H1 (cell line): Measurements from ENCODE around the gene BGLAP. TPM values are rescaled to one million over a fixed set of nuclear protein-coding genes. Genes with fewer than 3 reads are reported as not detected.

Experiments
- CTCF ChIA-PET: fragments of 300-600 bp; sonication (Branson Sonifier 250); formaldehyde crosslinking; loops from one replicate; lab custom pipeline; 2021; ENCODE audit not compliant: partially characterized antibody; lab: Charles Lee
- POLR2A ChIA-PET: fragments of 300-600 bp; sonication (Branson Sonifier 250); formaldehyde crosslinking; loops from one replicate; lab custom pipeline; 2021; ENCODE audit warnings: inconsistent platforms; ENCODE audit not compliant: partially characterized antibody; lab: Charles Lee
- DNase-seq, 2 experiments: peaks; one replicate each; pipeline versions ENCODE4 v3.0.0 to v3.0.0-alpha.2; 2010 to 2022; ENCODE audit warnings: low spot score in 2 of 2, low read depth in 1 of 2, mixed read lengths in 1 of 2
- FAIRE-seq: peaks from 2 replicates; lab custom pipeline; 2011; peaks lifted over from hg19 to GRCh38; lab: Jason Lieb, UNC
- H2AFZ ChIP-seq: 2 replicates; pipeline ENCODE4 v1.8.1; 2012; ENCODE audit warnings: low read length, inconsistent platforms
- H2AK5ac ChIP-seq: 2 replicates; pipeline ENCODE4 v1.6.1; 2013; ENCODE audit warnings: low read depth, low read length
- H2BK120ac ChIP-seq: replicated peaks from 2 replicates; pipeline ENCODE3; 2013; ENCODE audit warnings: low read depth, low read length, inconsistent platforms
- H2BK12ac ChIP-seq: 2 replicates; pipeline ENCODE4 v1.6.1; 2013; ENCODE audit warnings: low read depth, low read length
- H2BK15ac ChIP-seq: 2 replicates; pipeline ENCODE4 v1.6.1; 2013; ENCODE audit warnings: low read length
- H2BK20ac ChIP-seq: 2 replicates; pipeline ENCODE4 v1.6.1; 2013; ENCODE audit warnings: low read length
- H2BK5ac ChIP-seq: 2 replicates; pipeline ENCODE4 v1.6.1; 2013; ENCODE audit warnings: low read depth, low read length
- H3K14ac ChIP-seq: 2 replicates; pipeline ENCODE4 v1.6.1; 2013; ENCODE audit warnings: inconsistent platforms; ENCODE audit not compliant: insufficient read length
- H3K18ac ChIP-seq: 2 replicates; pipeline ENCODE4 v1.6.1; 2013; ENCODE audit warnings: low read length; ENCODE audit errors: extremely low read depth
- H3K23ac ChIP-seq: 2 replicates; pipeline ENCODE4 v1.6.1; 2013; ENCODE audit warnings: inconsistent platforms; ENCODE audit not compliant: insufficient read length
- H3K23me2 ChIP-seq: 2 replicates; pipeline ENCODE4 v1.6.1; 2013; ENCODE audit warnings: low read depth, low read length
- H3K27ac ChIP-seq: 2 replicates; pipeline ENCODE4 v1.6.1; 2011; ENCODE audit warnings: low read depth, low read length, inconsistent platforms
- H3K27me3 ChIP-seq, 4 experiments: replicated peaks in 1 of 4; 1 replicate in 1 of 4; 2 replicates in 3 of 4; pipeline versions ENCODE4 v1.6.1 to v1.8.1; 2011 to 2013; ENCODE audit warnings: low read length in 3 of 4, mild to moderate bottlenecking in 3 of 4, inconsistent platforms in 2 of 4, mixed read lengths in 2 of 4, moderate library complexity in 1 of 4; ENCODE audit not compliant: control insufficient read depth in 3 of 4, insufficient read depth in 3 of 4; ENCODE audit errors: extremely low read depth in 1 of 4
- H3K36me3 ChIP-seq, 4 experiments: 2 replicates each; pipeline versions ENCODE4 v1.6.1 to v1.8.1; 2011 to 2013; ENCODE audit warnings: mild to moderate bottlenecking in 4 of 4, low read length in 3 of 4, moderate library complexity in 2 of 4, control low read depth in 1 of 4, inconsistent platforms in 1 of 4; ENCODE audit not compliant: insufficient read depth in 4 of 4, control insufficient read depth in 2 of 4
- H3K4ac ChIP-seq: replicated peaks from 2 replicates; pipeline ENCODE3; 2013; ENCODE audit warnings: low read length, low read depth, mixed read lengths, inconsistent platforms; ENCODE audit not compliant: insufficient read length
- H3K4me1 ChIP-seq, 4 experiments: replicated peaks in 1 of 4; 1 replicate in 1 of 4; 2 replicates in 3 of 4; pipeline versions ENCODE4 v1.6.1 to v1.8.1; 2011 to 2013; ENCODE audit warnings: low read length in 3 of 4, inconsistent platforms in 2 of 4, mixed read lengths in 1 of 4; ENCODE audit not compliant: insufficient read depth in 4 of 4, control insufficient read depth in 3 of 4
- H3K4me2 ChIP-seq, 2 experiments: 2 replicates each; pipeline versions ENCODE4 v1.6.1 to v1.8.1; 2011 to 2013; ENCODE audit warnings: low read depth in 2 of 2, low read length in 2 of 2, control low read depth in 1 of 2, inconsistent platforms in 1 of 2, mild to moderate bottlenecking in 1 of 2; ENCODE audit not compliant: insufficient read depth in 1 of 2
- H3K4me3 ChIP-seq, 4 experiments: fragments of 200-600, 300-600 bp in 1 of 4; sonication (generic), shearing (Covaris generic), sonication (Bioruptor Twin) in 1 of 4; 2 replicates each; pipeline versions ENCODE4 v1.5.1 to v1.8.1; 2011 to 2016; ENCODE audit warnings: low read length in 4 of 4, low read depth in 3 of 4, control low read depth in 2 of 4, inconsistent platforms in 2 of 4, mild to moderate bottlenecking in 2 of 4, mixed read lengths in 1 of 4, moderate library complexity in 1 of 4; ENCODE audit not compliant: insufficient read depth in 2 of 4; ENCODE audit errors: extremely low read depth in 1 of 4
- H3K56ac ChIP-seq: replicated peaks from 2 replicates; pipeline ENCODE3; 2013; ENCODE audit warnings: low read depth, mild to moderate bottlenecking, mixed read lengths, low read length, inconsistent platforms; ENCODE audit not compliant: insufficient read length
- H3K79me1 ChIP-seq: 2 replicates; pipeline ENCODE4 v1.6.1; 2013; ENCODE audit warnings: low read depth, low read length, control low read depth
- H3K79me2 ChIP-seq, 2 experiments: 2 replicates each; pipeline versions ENCODE4 v1.6.1 to v1.8.1; 2012 to 2013; ENCODE audit warnings: low read length in 2 of 2, mild to moderate bottlenecking in 2 of 2, inconsistent platforms in 1 of 2; ENCODE audit not compliant: insufficient read depth in 2 of 2, control insufficient read depth in 1 of 2
- H3K9ac ChIP-seq, 4 experiments: replicated peaks in 1 of 4; 1 replicate in 1 of 4; 2 replicates in 3 of 4; pipeline versions ENCODE4 v1.6.1 to v1.8.1; 2011 to 2013; ENCODE audit warnings: low read depth in 3 of 4, low read length in 3 of 4, control low read depth in 2 of 4, mild to moderate bottlenecking in 2 of 4, moderate library complexity in 2 of 4, inconsistent platforms in 1 of 4; ENCODE audit errors: extremely low read depth in 1 of 4
- H3K9me3 ChIP-seq, 2 experiments: 2 replicates each; pipeline versions ENCODE4 v1.6.1 to v1.8.1; 2012 to 2013; ENCODE audit warnings: mild to moderate bottlenecking in 2 of 2, moderate library complexity in 2 of 2, control low read depth in 1 of 2, inconsistent platforms in 1 of 2, low read depth in 1 of 2, low read length in 1 of 2, mixed read lengths in 1 of 2; ENCODE audit not compliant: insufficient read depth in 2 of 2
- H4K20me1 ChIP-seq, 2 experiments: replicated peaks in 1 of 2; 2 replicates each; pipeline versions ENCODE3 to v1.8.1; 2011 to 2013; ENCODE audit warnings: inconsistent platforms in 2 of 2, low read length in 2 of 2, mild to moderate bottlenecking in 1 of 2; ENCODE audit not compliant: insufficient read depth in 2 of 2, control insufficient read depth in 1 of 2
- H4K5ac ChIP-seq: 2 replicates; pipeline ENCODE4 v1.6.1; 2013; ENCODE audit warnings: low read length, low read depth, mixed read lengths, inconsistent platforms; ENCODE audit not compliant: insufficient read length
- H4K8ac ChIP-seq: 2 replicates; pipeline ENCODE4 v1.8.0; 2013; ENCODE audit warnings: mild to moderate bottlenecking, moderate library complexity, low read length, inconsistent platforms; ENCODE audit not compliant: insufficient read depth; ENCODE audit errors: extremely low read depth
- H4K91ac ChIP-seq: replicated peaks from 2 replicates; pipeline ENCODE3; 2013; ENCODE audit warnings: low read length, mixed read lengths, inconsistent platforms; ENCODE audit not compliant: insufficient read length
- CBX5 ChIP-seq: fragments of 300-800, 300-1000 bp; sonication (generic); IDR thresholded peaks from 2 replicates; pipeline ENCODE4 v1.7.1; 2016; ENCODE audit warnings: antibody characterized with exemption, low read length, low read depth
- CHD1 ChIP-seq: IDR thresholded peaks from 2 replicates; pipeline ENCODE4 v1.6.1; 2012; ENCODE audit warnings: low read depth, low read length, improper control_type of control experiment
- CHD2 ChIP-seq: IDR thresholded peaks from 2 replicates; pipeline ENCODE4 v1.6.1; 2012; ENCODE audit warnings: low read length, improper control_type of control experiment
- HDAC2 ChIP-seq, 2 experiments: fragments of 300-600 bp in 1 of 2; sonication (generic) in 1 of 2; IDR thresholded peaks; 2 replicates each; pipeline ENCODE4 v1.6.1; 2011 to 2012; ENCODE audit warnings: low read depth in 2 of 2, low read length in 2 of 2, mild to moderate bottlenecking in 2 of 2, moderate library complexity in 2 of 2, borderline replicate concordance in 1 of 2, inconsistent platforms in 1 of 2
- KDM1A ChIP-seq: fragments of 200-600, 300-600 bp; sonication (generic); IDR thresholded peaks from 2 replicates; pipeline ENCODE4 v1.7.1; 2016; ENCODE audit warnings: mild to moderate bottlenecking, low read length, borderline replicate concordance
- POU5F1 ChIP-seq: IDR thresholded peaks from 2 replicates; pipeline ENCODE4 v1.6.1; 2011; ENCODE audit warnings: low read depth, mild to moderate bottlenecking, low read length, moderate library complexity
- RBBP5 ChIP-seq: IDR thresholded peaks from 2 replicates; pipeline ENCODE4 v1.7.1; 2012; ENCODE audit warnings: low read depth, mild to moderate bottlenecking, inconsistent platforms, low read length, moderate library complexity, borderline replicate concordance
- SP2 ChIP-seq: IDR thresholded peaks from 2 replicates; pipeline ENCODE4 v1.6.1; 2012; ENCODE audit warnings: mild to moderate bottlenecking, low read length, inconsistent platforms
- SP4 ChIP-seq: IDR thresholded peaks from 2 replicates; pipeline ENCODE4 v1.6.1; 2012; ENCODE audit warnings: low read length, inconsistent platforms
- TAF1 ChIP-seq: IDR thresholded peaks from 2 replicates; pipeline ENCODE4 v1.6.1; 2011; ENCODE audit warnings: mild to moderate bottlenecking, low read depth, low read length
- WGBS, 2 experiments: shearing (Covaris generic) in 1 of 2; methylation state at CpG; one replicate each; pipeline versions ENCODE4 v1.1.6 to v1.1.7; 2013 to 2015; ENCODE audit warnings: low lambda C conversion rate in 2 of 2, mixed read lengths in 2 of 2, inconsistent platforms in 1 of 2, low coverage in 1 of 2, missing lambda C conversion rate in 1 of 2; ENCODE audit not compliant: insufficient replicate concordance in 2 of 2, insufficient coverage in 1 of 2, insufficient read length in 1 of 2; ENCODE audit errors: extremely low coverage in 1 of 2, missing lambda C conversion rate in 1 of 2; 5-methylcytosine and 5-hydroxymethylcytosine counted together
- polyA plus RNA-seq, 7 experiments: library from polyadenylated mRNA; depleted of rRNA in 3 of 7; stranded (reverse) in 5 of 7; unstranded in 2 of 7; fragments of >200 nt in 5 of 7; fragments of 200-250 nt in 2 of 7; gene quantifications; 1 replicate in 5 of 7; 2 replicates in 1 of 7; 4 replicates in 1 of 7; pipeline versions ENCODE4 v1.2.1 to v1.2.3, GENCODE V29; 2011 to 2013; ENCODE audit warnings: missing spikeins in 2 of 7, mixed read lengths in 2 of 7
- total RNA-seq: library from RNA; stranded (reverse); fragmentation: NEBNext Ultra II Directional; extraction: Animal tissue kit (Norgen Biotek cat#: 25700); gene quantifications from 2 replicates; pipeline ENCODE4 v1.2.1, GENCODE V29; 2021

Gene BGLAP
- total and polyA plus RNA-seq, 2 of the 8 experiments (the other 6 are each of a cell fraction or from before 2014, with no cell fraction given) = 1.2 to 1.5 TPM

- peaks cover 13% of the 10 kb centered on the region for H3K23me2 ChIP-seq
- H2AFZ ChIP-seq = peak overlapping the region; percentile 45
- DNase-seq = no peak
- H2BK12ac ChIP-seq = no peak overlapping the region
- 100% methylated on average over 1 of the region's 1 CpG; no CpG with 5 or more reads in 1 of the 2 experiments for WGBS, 2 experiments
- no peak overlapping the region for H2BK20ac ChIP-seq
- peak overlapping the region; percentile 78 to 92 for H3K4me2 ChIP-seq
- H3K14ac ChIP-seq = no peak overlapping the region
- H2BK120ac ChIP-seq = no peak overlapping the region
- ChIA-PET CTCF (interaction anchor here (0.7 to 5.3 kb wide), 12 partner anchors 11 to 1032 kb away, joined by 3 to 25 read pairs (median 3); no protein-coding TSS in a partner anchor), POLR2A (interaction anchor here (0.9 to 17.4 kb wide), 17 partner anchors 8 to 1077 kb away, joined by 3 to 221 read pairs (median 7); partner anchors contain the start of genes BGLAP, CCT3, GLMP and PAQR6)
- H3K4me3 ChIP-seq = peak overlapping the region; percentile 74 to 93 (median 85); a peak in 7 of 8 replicates
- peaks cover 2 to 13% (median 7%) of the 10 kb centered on the region in 4 experiments; a peak in 5 of 8 replicates for H3K36me3 ChIP-seq
- H3K4ac ChIP-seq = no peak overlapping the region
- H3K9ac ChIP-seq = peak overlapping the region; percentile 88 to 97 (median 96)
- H4K5ac ChIP-seq = no peak overlapping the region
- peaks cover 10% of the 10 kb centered on the region for H3K79me1 ChIP-seq
- no peak overlapping the region for H3K56ac ChIP-seq
- peak overlapping the region; percentile 78 for H3K27ac ChIP-seq
- no peak overlapping the region; the same call in 1 of the 2 replicates for H2BK5ac ChIP-seq
- no peak overlapping the region for H4K91ac ChIP-seq
- no peak overlapping the region for H4K8ac ChIP-seq
- H2BK15ac ChIP-seq = no peak overlapping the region; the same call in 1 of the 2 replicates
- H2AK5ac ChIP-seq = no peak overlapping the region; the same call in 1 of the 2 replicates
- H4K20me1 ChIP-seq = peaks cover 3 to 13% of the 10 kb centered on the region in 2 experiments
- TF ChIP-seq POU5F1 = no peak
- no peak for TF ChIP-seq TAF1
- TF ChIP-seq RBBP5 = no peak
- no peak for TF ChIP-seq SP4
- TF ChIP-seq CHD1 = no peak
- no peak for TF ChIP-seq HDAC2 (IDR thresholded peaks at IDR 0.05; ENCODE audit: borderline replicate concordance in 1 of 2, low read depth in 2 of 2, low read length in 2 of 2)
- TF ChIP-seq SP2 = no peak
- no peak for TF ChIP-seq CHD2
- no peak for TF ChIP-seq KDM1A
- TF ChIP-seq CBX5 = no peak
- TF ChIP-seq, all 59 proteins: peak for 0
- H3K27me3 ChIP-seq = no peaks in the 10 kb centered on the region
- FAIRE-seq = no peak
- H3K23ac ChIP-seq = no peak overlapping the region
- no peak overlapping the region for H3K18ac ChIP-seq
- peaks cover 0 to 10% (median 3%) of the 10 kb centered on the region in 4 experiments; a peak in 2 of 7 replicates for H3K4me1 ChIP-seq
- H3K9me3 ChIP-seq = no peaks in the 10 kb centered on the region
- peaks cover 23 to 37% of the 10 kb centered on the region in 2 experiments for H3K79me2 ChIP-seq
These were observed 41.5 kb downstream of the BGLAP start for GRCh38 chr1:156283521-156283920.
